Activated CD8-positive, alpha-beta memory T cell treated with anti-CD3 and anti-CD28 coated beads for 48 hours (primary cell): ENCODE measurements around the gene ATP6V1B1.
"Not testable (repeated sequence)": the region's sequence is repeated elsewhere in the genome, so short reads cannot be mapped to it uniquely, and the experiment has no call there.

Source experiments
- DNase-seq, 3 experiments: peaks; one replicate each; pipeline ENCODE4 v3.0.0-alpha.2; 2020; ENCODE audit warnings: low read depth in 2 of 3, low spot score in 2 of 3

ATP6V1B1 gene

DNA sequence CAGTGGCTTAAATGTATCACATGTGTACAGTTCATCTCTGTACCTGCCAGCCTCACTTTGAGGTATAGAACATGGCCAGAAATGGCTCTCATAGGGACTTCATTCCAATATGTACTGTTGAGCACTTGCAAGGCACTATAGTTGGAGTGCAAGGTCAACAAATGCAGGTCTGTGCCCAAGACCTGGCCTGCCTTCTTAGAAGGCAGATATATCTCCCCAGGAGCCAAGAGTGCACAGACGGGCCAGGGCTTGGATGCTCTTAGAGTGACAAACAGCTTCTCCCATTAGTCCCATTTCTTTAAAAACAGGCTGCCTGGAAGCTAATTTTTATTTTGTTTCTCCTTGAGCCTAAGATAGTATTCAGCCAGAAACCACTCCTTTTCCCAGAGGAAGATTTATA lies 51.7 kb downstream of the ATP6V1B1 start:
- no peak for DNase-seq

DNA sequence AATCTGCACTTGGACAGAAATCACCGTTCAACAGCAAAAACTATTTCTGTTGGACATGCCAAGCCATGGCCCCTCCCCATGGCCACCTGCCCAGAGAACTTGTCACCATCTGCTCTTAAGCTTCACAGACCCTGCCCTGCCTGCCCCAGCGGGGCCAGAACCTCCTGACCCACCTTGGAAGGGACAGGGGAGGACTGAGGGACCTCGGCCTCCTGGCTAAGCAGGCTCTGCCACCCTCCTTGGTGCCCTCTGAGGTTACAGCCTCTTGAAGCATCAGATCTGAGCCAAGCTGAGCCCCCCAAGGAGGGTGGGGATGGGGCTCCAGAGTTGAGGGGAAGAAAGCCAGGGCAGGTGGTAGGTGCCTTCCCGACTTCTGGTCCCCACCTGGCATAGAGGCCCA lies 52.5 kb downstream of the ATP6V1B1 start:
- DNase-seq, result no peak

DNA sequence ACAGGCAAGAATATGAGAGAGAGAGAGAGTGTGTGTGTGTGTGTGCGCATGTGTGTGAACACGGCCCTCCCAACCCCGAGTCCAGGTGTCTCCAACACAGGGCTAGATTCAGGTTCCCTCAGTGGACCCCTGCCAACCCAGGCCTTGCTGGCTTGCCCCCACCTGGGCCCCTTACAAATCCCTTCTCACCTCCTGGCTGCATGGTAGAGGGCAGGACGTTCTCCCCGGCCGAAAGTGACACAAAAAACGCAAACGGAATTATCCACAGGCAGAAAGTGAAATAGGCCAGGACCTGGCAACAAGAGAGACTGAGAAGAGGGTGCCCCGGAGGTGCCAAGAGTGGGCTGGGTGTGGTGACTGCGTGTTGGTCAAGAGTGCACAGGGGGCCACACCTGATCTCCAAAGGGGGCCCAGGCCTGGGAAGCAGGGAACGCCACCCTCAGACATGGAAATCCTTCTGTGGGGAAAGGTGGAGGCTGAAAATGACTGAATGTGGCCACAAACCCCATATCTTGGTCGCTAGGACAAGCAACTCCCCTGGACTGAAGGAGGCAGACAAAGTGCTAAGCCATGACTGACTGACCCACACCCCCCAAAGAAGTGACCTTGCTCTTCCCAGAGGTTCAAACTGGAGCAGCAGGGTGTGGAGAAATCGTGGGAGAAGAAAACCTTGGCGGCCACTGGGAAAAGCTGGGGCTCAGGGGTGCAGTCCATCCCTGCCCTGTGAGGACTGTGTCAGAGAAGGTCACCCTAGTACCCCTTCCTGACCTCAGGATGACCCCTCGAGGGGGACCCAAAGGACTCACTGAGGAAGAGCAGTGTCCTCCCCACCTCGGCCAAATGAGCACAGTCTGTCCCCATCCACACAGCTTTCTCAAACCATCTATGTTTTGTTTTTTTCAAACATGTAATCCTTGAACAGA lies 53.3 kb downstream of the ATP6V1B1 start:
- no peak for DNase-seq

DNA sequence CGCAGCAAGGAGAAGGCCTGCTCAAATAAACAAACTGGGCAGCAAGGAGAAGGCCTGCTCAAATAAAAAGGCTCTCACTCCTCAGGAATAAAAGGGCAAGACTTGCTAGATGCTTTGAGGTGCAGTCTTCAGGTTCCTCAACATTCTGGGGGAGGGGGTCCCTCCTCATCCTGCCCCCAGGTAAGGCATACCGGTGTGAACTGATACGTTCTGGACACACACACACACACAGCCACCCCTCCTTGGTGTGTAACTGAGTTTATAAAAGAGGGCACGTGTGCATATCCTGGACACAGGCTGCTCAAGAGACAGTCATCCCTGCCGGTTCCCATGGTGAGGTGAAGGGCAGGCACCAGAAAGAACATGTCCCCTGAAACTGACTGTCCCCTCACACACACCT lies 54.5 kb downstream of the ATP6V1B1 start:
- no peak for DNase-seq

DNA sequence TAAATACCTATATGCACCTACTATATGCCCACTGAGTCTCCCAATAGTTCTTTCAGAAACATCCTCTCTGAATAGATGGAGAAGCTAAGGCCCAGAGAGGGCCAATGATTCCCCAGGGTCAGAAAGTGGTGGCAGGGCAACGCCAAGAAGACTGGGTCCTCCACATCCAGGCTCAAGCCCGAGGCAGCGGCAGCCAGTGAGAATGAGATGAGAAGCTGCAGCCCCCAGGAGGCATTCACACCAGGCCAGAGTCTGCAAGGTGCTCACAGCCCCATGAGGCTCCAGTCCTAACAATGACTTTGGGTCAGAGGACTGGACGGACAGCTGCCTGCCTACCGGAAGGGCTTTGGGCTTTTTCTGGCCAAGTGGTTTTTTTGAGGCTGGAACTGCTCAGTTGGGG lies 55.4 kb downstream of the ATP6V1B1 start:
- DNase-seq, result no peak

DNA sequence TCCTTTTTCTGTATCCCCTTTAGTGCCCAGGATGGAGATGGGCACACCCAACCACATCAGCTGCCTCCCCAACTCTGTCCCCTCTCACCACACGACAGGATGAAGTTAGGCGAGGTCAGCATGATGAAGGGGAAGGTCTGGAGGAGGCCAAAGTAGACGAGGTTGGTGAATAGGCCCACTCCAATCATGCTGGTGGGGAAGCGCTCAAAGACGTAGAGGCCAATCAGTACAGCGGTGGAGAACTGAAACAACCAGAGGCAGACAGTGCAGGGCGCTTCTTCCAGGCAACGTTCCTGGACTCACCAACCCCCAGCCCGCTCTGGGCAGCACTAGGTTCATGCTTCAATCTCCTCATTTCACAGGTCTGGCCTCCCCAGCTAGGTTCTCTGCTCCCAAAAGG lies 56.0 kb downstream of the ATP6V1B1 start:
- no peak for DNase-seq

DNA sequence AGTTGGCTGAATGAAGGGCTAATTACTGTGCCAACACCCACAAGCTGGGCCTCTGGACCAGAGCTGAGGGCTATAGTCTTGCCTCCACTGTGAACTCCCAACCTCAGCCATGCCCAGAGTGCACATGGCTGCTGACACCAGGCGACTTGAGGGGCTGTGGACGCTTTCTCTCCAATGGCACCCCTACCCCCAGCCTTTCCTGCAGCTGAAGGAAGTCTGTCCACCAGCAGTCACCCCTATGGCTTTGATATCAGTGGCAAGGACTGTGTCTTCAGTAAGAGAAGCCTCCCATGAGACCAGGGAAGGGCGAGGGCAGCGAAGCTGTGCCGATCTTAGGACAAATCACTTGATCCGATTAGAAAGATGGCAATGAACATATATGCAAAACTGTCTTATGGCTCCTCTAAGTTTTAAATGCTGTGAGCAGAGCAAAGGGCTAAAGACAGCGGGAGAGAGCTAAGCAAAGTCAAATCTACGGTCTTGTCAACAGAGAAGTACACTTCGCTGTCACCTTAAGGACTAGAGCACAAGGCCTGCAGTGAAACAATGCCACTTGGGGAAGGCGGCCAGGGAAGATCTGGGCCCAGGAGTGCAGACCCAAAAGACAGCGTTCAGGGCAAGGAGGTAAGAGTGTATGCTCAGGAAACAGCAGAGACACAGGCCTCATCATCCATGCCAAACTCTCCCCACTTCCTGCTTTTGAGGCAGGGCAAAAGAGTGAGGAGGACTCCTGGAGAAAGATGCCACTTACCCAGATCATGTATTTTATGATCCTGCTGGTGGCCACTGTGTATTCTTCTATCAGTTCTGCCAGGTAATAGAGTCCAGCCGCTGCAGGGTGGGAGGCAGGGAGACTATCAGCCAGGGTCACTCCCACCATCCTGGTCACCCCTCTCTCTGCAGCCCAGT lies 57.5 kb downstream of the ATP6V1B1 start:
- no peak for DNase-seq

DNA sequence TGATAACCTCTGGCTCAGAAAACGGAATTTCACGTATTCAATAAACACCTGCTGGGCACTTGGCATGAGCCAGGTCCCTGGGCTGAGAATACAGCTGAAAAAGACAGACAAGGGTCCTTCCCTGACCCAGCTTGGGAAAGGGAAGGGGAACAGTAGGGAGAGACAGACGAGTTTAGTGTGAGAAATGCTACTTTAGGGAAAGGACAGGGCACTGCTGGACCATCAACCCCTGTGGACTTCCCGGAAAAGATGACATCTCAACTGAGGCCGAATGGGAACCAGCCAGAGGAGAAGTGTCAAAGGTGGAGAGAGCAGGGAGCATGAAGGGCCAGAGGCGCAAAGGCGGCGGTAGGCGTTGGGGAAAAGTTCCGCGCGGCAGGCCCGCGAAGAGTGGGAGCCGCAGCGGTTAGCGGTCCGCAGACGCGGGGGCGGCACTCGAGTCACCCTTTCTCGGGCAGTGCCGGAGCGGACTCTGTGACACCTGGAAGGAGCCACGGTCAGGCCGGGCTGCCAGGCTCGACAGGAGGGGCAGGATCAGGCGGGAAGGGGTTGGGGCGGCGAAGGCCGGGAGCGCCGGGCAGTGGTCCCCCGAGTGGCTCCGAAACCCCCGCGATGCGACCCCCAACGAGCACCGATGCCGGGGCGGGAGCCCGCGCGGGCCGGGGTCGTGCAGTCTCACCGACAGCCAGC lies 58.5 kb downstream of the ATP6V1B1 start:
- no peak for DNase-seq

DNA sequence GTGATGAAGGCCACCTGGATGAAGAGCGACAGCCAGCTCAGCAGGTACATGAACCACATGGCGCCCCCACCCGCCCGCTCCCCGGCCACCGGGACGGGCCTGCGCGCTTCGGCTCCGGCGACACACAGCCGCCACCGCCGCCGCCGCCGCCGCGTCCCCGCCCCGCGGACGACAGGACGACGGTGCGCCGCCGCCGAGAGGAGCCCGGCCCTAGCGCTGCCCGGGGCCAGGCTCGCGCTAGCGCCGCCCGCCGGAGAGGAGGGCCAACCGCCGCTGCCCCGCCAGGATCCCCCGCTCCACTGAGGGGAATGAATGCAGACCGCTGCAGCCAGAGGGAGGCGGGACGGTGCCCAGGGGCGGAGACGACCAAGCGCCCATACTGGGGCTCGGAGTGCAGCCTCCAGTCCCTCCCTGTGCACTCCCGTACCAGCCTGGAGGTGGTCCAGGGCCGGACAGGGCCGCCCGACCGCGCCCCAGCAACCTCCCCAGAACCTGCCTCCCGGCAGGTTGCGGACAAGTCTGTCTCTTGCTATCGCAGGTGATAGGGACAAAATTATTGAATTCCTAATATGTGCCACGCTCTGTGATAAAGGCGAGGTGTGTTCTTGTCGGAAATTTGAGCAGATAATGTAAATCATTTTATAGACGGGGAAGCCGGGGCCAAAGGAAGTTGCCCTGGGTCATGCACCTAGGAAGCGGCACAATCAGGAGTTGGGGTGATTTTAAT lies 59.2 kb downstream of the ATP6V1B1 start, which contains the start of gene TEX261:
TEX261 (minus strand) TSS at position 175 of the 727 bp plus-strand sequence; CDS start at position 59, 116 bp downstream.
- peak; percentile 73 to 92 (median 78) for DNase-seq

DNA sequence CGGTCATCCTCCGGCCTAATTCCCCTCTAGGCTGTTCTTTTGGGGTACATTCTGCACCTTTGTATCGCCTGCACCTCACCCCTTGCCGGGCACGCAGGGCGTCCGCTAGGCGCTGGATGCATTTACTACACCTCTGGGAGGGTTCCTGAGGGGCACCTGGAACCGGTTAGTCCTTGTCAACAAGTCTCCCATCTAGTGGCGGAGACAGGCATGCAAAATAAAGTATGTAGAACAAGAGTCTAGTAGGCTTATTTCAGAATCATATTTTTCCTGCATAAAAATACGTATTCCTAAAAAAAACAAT lies 59.7 kb downstream of the ATP6V1B1 start:
- no peak for DNase-seq

DNA sequence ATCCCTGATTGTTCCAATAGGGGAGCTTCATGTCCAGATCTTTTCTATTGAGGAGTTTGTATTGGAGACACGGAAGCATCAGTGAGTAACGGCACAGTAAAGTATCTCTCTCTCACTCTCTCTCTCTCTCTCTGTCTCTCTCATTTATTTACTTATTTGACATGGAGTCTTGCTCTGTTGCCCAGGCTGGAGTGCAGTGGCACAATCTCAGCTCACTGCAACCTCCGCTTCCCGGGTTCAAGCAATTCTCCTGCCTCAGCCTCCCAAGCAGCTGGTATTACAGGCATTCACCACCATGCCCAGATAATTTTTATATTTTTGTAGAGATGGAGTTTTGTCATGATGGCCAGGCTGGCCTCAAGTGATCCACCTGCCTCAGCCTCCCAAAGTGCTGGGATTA lies 63.2 kb downstream of the ATP6V1B1 start:
- not testable (repeated sequence) for DNase-seq

DNA sequence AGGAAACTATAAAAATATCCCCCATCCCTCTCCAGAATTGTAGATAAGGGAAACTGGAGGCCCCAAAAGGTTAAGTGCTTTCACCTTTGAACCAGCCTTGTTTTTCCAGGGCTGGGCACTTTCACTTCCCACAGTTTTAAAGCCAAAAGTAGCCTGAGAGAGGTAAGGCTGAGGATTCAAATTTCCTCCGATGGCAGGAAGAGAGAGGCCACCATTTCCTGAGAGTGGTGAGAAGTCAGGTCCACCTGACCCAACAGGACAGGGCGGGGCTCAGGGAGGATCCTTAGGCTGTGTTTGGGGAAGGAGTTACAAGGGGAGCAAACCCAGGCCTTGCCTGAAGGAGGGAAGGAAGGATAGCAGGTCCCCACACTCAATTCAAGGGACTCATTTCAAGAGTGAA lies 63.7 kb downstream of the ATP6V1B1 start:
- DNase-seq, result no peak

DNA sequence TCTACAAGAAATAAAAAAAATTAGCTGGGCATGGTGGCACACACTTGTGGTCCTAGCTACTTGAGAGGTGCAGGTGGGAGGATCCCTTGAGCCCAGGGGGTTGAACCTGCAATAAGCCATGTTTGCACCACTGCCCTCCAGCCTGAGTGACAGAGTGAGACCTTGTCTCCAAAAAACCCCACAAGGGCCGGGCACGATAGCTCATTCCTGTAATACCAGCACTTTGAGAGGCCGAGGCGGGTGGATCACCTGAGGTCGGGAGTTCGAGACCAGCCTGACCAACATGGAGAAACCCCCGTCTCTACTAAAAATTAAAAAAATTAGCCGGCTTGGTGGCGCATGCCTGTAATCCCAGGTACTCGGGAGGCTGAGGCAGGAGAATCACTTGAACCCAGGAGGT lies 64.2 kb downstream of the ATP6V1B1 start:
- not testable (repeated sequence) for DNase-seq

DNA sequence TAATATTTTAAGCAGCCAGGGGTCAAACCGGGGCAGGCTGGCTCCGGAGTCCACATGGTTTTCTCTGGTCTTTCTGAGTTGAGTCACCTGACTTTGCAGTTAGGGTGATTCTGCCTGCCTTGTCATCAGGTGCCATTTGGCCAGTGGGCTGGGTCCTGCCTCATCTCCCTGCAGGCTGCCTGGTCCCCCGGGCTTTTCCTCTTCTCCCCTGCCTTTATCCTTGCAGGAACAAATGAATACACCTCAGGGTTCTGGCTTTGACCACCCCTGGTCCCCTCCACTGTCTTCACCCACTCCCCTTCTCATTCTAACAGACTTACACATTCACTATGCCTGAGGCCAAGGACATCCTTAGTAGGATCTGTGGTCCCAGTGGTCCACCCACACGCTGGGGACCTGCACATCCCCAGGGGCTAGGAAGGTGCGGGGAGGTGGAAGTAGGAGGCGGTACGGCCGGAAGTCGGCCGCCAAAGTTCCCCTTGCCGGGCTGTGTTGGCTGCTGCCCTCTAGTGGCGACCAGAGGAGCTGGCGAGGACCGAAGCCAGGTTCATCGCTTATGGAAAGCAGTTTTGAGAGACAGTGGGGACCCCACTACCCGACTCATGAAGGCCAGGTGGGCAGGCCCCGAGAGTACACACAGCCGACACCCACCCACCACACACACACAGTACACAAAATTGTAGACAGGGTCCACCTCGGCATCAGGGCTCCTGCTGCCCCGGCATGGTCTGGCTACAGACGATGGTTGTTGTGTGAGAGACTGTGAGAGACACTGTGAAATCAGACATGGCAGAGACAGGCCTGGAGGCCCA lies 65.3 kb downstream of the ATP6V1B1 start:
- DNase-seq, result peak in 2 of 3 experiments; percentile 63 to 75

DNA sequence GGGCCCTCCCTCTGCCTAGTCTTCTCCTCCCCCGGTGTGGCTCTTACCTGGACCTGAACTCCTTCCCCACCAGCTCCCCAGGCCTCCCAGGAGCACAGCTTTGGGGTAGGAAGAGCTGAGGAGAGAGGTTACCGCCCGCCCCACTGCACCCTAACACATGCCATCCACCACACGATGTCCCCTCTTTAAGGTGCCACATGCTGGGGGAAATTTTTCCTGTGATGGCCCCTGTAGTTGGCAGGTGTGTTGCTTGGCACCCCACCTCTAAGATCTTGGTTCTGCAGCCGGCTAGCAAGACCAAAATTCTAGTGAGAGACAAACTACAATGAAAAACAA lies 65.9 kb downstream of the ATP6V1B1 start:
- no peak for DNase-seq

DNA sequence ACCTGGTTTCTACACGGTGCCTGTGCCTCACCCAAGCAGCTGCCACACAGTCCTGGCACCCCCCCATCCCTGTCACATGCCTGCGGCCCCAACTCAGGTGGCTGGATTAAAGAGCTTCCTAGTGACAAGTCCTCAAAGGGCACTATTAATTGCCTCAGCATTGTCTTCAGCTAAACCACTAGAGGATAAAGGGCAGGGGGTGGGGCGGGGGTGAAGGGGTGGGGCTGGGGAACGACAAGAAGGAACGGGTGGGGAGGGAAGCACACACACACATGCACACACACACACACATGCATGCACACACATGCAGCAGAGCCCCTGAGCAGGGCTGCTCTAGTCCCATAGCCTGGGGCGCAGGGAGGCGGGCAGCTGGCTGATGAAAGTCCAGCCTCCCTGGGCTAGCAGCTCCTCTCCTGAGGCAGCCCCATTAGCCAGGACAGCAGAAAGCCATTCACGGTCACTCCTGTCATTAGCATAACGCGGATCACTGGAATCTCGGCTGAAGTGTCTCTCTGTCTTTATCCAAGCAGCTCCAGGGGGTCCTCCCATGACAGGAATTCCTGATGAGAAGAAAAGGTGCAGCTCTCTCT lies 66.4 kb downstream of the ATP6V1B1 start:
- no peak for DNase-seq

DNA sequence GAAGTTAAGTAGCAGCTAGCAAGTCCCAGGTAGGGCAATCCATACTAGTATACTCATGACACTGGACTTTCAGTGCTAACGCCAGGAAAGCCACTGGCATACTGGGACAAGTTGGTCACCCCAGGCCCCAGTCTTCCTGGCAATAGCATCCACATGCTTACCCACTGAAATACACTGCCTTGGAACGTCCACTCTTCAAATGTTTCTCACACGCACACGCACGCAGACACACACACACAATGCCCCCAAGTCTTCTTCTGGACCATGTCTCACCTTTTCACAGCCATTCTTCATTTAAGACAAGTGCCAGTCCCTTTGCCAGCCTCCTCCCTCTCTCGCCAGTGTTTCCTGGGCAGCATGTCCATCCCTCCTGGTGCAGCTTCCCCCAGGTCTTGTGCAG lies 67.7 kb downstream of the ATP6V1B1 start:
- no peak for DNase-seq

DNA sequence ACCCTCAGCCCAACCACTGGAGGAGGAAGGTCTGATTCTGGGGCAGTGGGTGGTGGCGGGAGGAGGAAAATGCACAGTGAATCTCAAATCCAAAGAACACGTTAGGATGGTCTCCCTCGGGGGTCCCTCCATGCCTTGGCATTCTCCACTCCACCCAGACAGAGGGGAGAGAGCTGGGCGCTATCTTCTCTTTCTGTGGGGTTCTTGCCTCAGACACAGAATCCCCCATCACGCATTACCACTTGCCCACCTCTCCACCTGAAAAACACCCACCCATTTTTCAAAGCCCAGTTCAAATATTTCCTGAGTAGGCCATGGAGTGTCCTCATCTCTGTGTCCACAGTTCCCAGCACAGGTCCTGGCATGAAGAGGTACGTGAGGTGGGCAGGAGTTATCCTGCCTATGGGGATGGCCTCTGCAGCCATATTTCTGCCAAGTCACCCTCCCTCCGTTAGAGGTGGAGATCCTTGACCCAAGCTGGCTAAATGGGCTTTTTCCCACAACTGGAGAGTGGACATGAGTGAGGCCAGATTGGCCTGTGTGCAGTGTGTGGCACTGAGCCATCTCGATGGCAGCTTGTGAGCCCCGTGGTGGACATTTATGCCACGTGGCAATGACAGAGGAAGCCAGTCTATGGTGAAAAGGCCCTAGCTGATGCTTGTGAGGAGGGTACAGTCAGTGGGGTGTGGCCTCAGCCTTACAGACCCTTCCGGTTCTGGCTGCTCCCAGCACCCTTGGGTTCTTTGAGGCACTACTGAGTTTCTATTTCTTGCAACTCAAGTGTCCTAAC lies 68.5 kb downstream of the ATP6V1B1 start:
- no peak for DNase-seq

DNA sequence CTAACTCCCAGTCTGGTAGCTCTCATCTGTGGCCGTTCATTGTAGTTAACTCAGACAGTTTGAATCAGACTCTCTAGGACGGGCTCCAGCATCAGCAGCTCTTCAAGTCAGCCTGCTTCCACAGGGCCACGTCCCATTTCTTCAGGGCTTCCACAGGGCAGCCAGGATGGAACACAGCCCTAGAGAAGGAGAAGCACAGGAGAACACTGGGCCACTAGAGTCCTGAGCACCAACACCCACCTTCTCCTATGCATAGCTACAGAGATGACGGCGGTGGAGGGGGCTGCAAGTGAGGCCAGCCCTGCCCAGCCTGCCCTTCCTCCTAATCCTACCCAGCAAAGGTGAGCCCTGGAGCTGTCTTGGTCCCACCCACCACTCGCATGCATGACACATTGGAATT lies 69.2 kb downstream of the ATP6V1B1 start:
- no peak for DNase-seq
